H1 (cell line): ENCODE results near the gene POLG. TPM values are rescaled to one million over a fixed set of nuclear protein-coding genes. Genes with fewer than 3 reads are reported as not detected.

Source experiments
- CTCF ChIA-PET: fragments of 300-600 bp; sonication (Branson Sonifier 250); formaldehyde crosslinking; loops from one replicate; lab custom pipeline; 2021; ENCODE audit not compliant: partially characterized antibody; lab: Charles Lee
- POLR2A ChIA-PET: fragments of 300-600 bp; sonication (Branson Sonifier 250); formaldehyde crosslinking; loops from one replicate; lab custom pipeline; 2021; ENCODE audit warnings: inconsistent platforms; ENCODE audit not compliant: partially characterized antibody; lab: Charles Lee
- DNase-seq, 2 experiments: peaks; one replicate each; pipeline versions ENCODE4 v3.0.0 to v3.0.0-alpha.2; 2010 to 2022; ENCODE audit warnings: low spot score in 2 of 2, low read depth in 1 of 2, mixed read lengths in 1 of 2
- FAIRE-seq: peaks from 2 replicates; lab custom pipeline; 2011; peaks lifted over from hg19 to GRCh38; lab: Jason Lieb, UNC
- H2AFZ ChIP-seq: 2 replicates; pipeline ENCODE4 v1.8.1; 2012; ENCODE audit warnings: low read length, inconsistent platforms
- H2AK5ac ChIP-seq: 2 replicates; pipeline ENCODE4 v1.6.1; 2013; ENCODE audit warnings: low read depth, low read length
- H2BK120ac ChIP-seq: replicated peaks from 2 replicates; pipeline ENCODE3; 2013; ENCODE audit warnings: low read depth, low read length, inconsistent platforms
- H2BK12ac ChIP-seq: 2 replicates; pipeline ENCODE4 v1.6.1; 2013; ENCODE audit warnings: low read depth, low read length
- H2BK15ac ChIP-seq: 2 replicates; pipeline ENCODE4 v1.6.1; 2013; ENCODE audit warnings: low read length
- H2BK20ac ChIP-seq: 2 replicates; pipeline ENCODE4 v1.6.1; 2013; ENCODE audit warnings: low read length
- H2BK5ac ChIP-seq: 2 replicates; pipeline ENCODE4 v1.6.1; 2013; ENCODE audit warnings: low read depth, low read length
- H3K14ac ChIP-seq: 2 replicates; pipeline ENCODE4 v1.6.1; 2013; ENCODE audit warnings: inconsistent platforms; ENCODE audit not compliant: insufficient read length
- H3K18ac ChIP-seq: 2 replicates; pipeline ENCODE4 v1.6.1; 2013; ENCODE audit warnings: low read length; ENCODE audit errors: extremely low read depth
- H3K23ac ChIP-seq: 2 replicates; pipeline ENCODE4 v1.6.1; 2013; ENCODE audit warnings: inconsistent platforms; ENCODE audit not compliant: insufficient read length
- H3K23me2 ChIP-seq: 2 replicates; pipeline ENCODE4 v1.6.1; 2013; ENCODE audit warnings: low read depth, low read length
- H3K27ac ChIP-seq: 2 replicates; pipeline ENCODE4 v1.6.1; 2011; ENCODE audit warnings: low read depth, low read length, inconsistent platforms
- H3K27me3 ChIP-seq, 4 experiments: replicated peaks in 1 of 4; 1 replicate in 1 of 4; 2 replicates in 3 of 4; pipeline versions ENCODE4 v1.6.1 to v1.8.1; 2011 to 2013; ENCODE audit warnings: low read length in 3 of 4, mild to moderate bottlenecking in 3 of 4, inconsistent platforms in 2 of 4, mixed read lengths in 2 of 4, moderate library complexity in 1 of 4; ENCODE audit not compliant: control insufficient read depth in 3 of 4, insufficient read depth in 3 of 4; ENCODE audit errors: extremely low read depth in 1 of 4
- H3K36me3 ChIP-seq, 4 experiments: 2 replicates each; pipeline versions ENCODE4 v1.6.1 to v1.8.1; 2011 to 2013; ENCODE audit warnings: mild to moderate bottlenecking in 4 of 4, low read length in 3 of 4, moderate library complexity in 2 of 4, control low read depth in 1 of 4, inconsistent platforms in 1 of 4; ENCODE audit not compliant: insufficient read depth in 4 of 4, control insufficient read depth in 2 of 4
- H3K4ac ChIP-seq: replicated peaks from 2 replicates; pipeline ENCODE3; 2013; ENCODE audit warnings: low read length, low read depth, mixed read lengths, inconsistent platforms; ENCODE audit not compliant: insufficient read length
- H3K4me1 ChIP-seq, 4 experiments: replicated peaks in 1 of 4; 1 replicate in 1 of 4; 2 replicates in 3 of 4; pipeline versions ENCODE4 v1.6.1 to v1.8.1; 2011 to 2013; ENCODE audit warnings: low read length in 3 of 4, inconsistent platforms in 2 of 4, mixed read lengths in 1 of 4; ENCODE audit not compliant: insufficient read depth in 4 of 4, control insufficient read depth in 3 of 4
- H3K4me2 ChIP-seq, 2 experiments: 2 replicates each; pipeline versions ENCODE4 v1.6.1 to v1.8.1; 2011 to 2013; ENCODE audit warnings: low read depth in 2 of 2, low read length in 2 of 2, control low read depth in 1 of 2, inconsistent platforms in 1 of 2, mild to moderate bottlenecking in 1 of 2; ENCODE audit not compliant: insufficient read depth in 1 of 2
- H3K4me3 ChIP-seq, 4 experiments: fragments of 200-600, 300-600 bp in 1 of 4; sonication (generic), shearing (Covaris generic), sonication (Bioruptor Twin) in 1 of 4; 2 replicates each; pipeline versions ENCODE4 v1.5.1 to v1.8.1; 2011 to 2016; ENCODE audit warnings: low read length in 4 of 4, low read depth in 3 of 4, control low read depth in 2 of 4, inconsistent platforms in 2 of 4, mild to moderate bottlenecking in 2 of 4, mixed read lengths in 1 of 4, moderate library complexity in 1 of 4; ENCODE audit not compliant: insufficient read depth in 2 of 4; ENCODE audit errors: extremely low read depth in 1 of 4
- H3K56ac ChIP-seq: replicated peaks from 2 replicates; pipeline ENCODE3; 2013; ENCODE audit warnings: low read depth, mild to moderate bottlenecking, mixed read lengths, low read length, inconsistent platforms; ENCODE audit not compliant: insufficient read length
- H3K79me1 ChIP-seq: 2 replicates; pipeline ENCODE4 v1.6.1; 2013; ENCODE audit warnings: low read depth, low read length, control low read depth
- H3K79me2 ChIP-seq, 2 experiments: 2 replicates each; pipeline versions ENCODE4 v1.6.1 to v1.8.1; 2012 to 2013; ENCODE audit warnings: low read length in 2 of 2, mild to moderate bottlenecking in 2 of 2, inconsistent platforms in 1 of 2; ENCODE audit not compliant: insufficient read depth in 2 of 2, control insufficient read depth in 1 of 2
- H3K9ac ChIP-seq, 4 experiments: replicated peaks in 1 of 4; 1 replicate in 1 of 4; 2 replicates in 3 of 4; pipeline versions ENCODE4 v1.6.1 to v1.8.1; 2011 to 2013; ENCODE audit warnings: low read depth in 3 of 4, low read length in 3 of 4, control low read depth in 2 of 4, mild to moderate bottlenecking in 2 of 4, moderate library complexity in 2 of 4, inconsistent platforms in 1 of 4; ENCODE audit errors: extremely low read depth in 1 of 4
- H3K9me3 ChIP-seq, 2 experiments: 2 replicates each; pipeline versions ENCODE4 v1.6.1 to v1.8.1; 2012 to 2013; ENCODE audit warnings: mild to moderate bottlenecking in 2 of 2, moderate library complexity in 2 of 2, control low read depth in 1 of 2, inconsistent platforms in 1 of 2, low read depth in 1 of 2, low read length in 1 of 2, mixed read lengths in 1 of 2; ENCODE audit not compliant: insufficient read depth in 2 of 2
- H4K20me1 ChIP-seq, 2 experiments: replicated peaks in 1 of 2; 2 replicates each; pipeline versions ENCODE3 to v1.8.1; 2011 to 2013; ENCODE audit warnings: inconsistent platforms in 2 of 2, low read length in 2 of 2, mild to moderate bottlenecking in 1 of 2; ENCODE audit not compliant: insufficient read depth in 2 of 2, control insufficient read depth in 1 of 2
- H4K5ac ChIP-seq: 2 replicates; pipeline ENCODE4 v1.6.1; 2013; ENCODE audit warnings: low read length, low read depth, mixed read lengths, inconsistent platforms; ENCODE audit not compliant: insufficient read length
- H4K8ac ChIP-seq: 2 replicates; pipeline ENCODE4 v1.8.0; 2013; ENCODE audit warnings: mild to moderate bottlenecking, moderate library complexity, low read length, inconsistent platforms; ENCODE audit not compliant: insufficient read depth; ENCODE audit errors: extremely low read depth
- H4K91ac ChIP-seq: replicated peaks from 2 replicates; pipeline ENCODE3; 2013; ENCODE audit warnings: low read length, mixed read lengths, inconsistent platforms; ENCODE audit not compliant: insufficient read length
- EP300 ChIP-seq, 2 experiments: IDR thresholded peaks; 1 replicate in 1 of 2; 2 replicates in 1 of 2; pipeline ENCODE4 v1.6.1; 2011 to 2012; ENCODE audit warnings: low read depth in 2 of 2, low read length in 2 of 2, mild to moderate bottlenecking in 2 of 2, borderline replicate concordance in 1 of 2, inconsistent platforms in 1 of 2, moderate library complexity in 1 of 2
- EZH2 ChIP-seq: fragments of 200-600 bp; sonication (generic); IDR thresholded peaks from 2 replicates; pipeline ENCODE4 v1.7.1; 2012; ENCODE audit warnings: low read depth, mild to moderate bottlenecking, moderate library complexity, low read length, inconsistent platforms; ENCODE audit not compliant: severe bottlenecking
- WGBS, 2 experiments: shearing (Covaris generic) in 1 of 2; methylation state at CpG; one replicate each; pipeline versions ENCODE4 v1.1.6 to v1.1.7; 2013 to 2015; ENCODE audit warnings: low lambda C conversion rate in 2 of 2, mixed read lengths in 2 of 2, inconsistent platforms in 1 of 2, low coverage in 1 of 2, missing lambda C conversion rate in 1 of 2; ENCODE audit not compliant: insufficient replicate concordance in 2 of 2, insufficient coverage in 1 of 2, insufficient read length in 1 of 2; ENCODE audit errors: extremely low coverage in 1 of 2, missing lambda C conversion rate in 1 of 2; 5-methylcytosine and 5-hydroxymethylcytosine counted together
- polyA plus RNA-seq, 7 experiments: library from polyadenylated mRNA; depleted of rRNA in 3 of 7; stranded (reverse) in 5 of 7; unstranded in 2 of 7; fragments of >200 nt in 5 of 7; fragments of 200-250 nt in 2 of 7; gene quantifications; 1 replicate in 5 of 7; 2 replicates in 1 of 7; 4 replicates in 1 of 7; pipeline versions ENCODE4 v1.2.1 to v1.2.3, GENCODE V29; 2011 to 2013; ENCODE audit warnings: missing spikeins in 2 of 7, mixed read lengths in 2 of 7
- total RNA-seq: library from RNA; stranded (reverse); fragmentation: NEBNext Ultra II Directional; extraction: Animal tissue kit (Norgen Biotek cat#: 25700); gene quantifications from 2 replicates; pipeline ENCODE4 v1.2.1, GENCODE V29; 2021

POLG gene
- total and polyA plus RNA-seq, 2 of the 8 experiments (the other 6 are each of a cell fraction or from before 2014, with no cell fraction given): 14.8 to 52.3 TPM

DNA sequence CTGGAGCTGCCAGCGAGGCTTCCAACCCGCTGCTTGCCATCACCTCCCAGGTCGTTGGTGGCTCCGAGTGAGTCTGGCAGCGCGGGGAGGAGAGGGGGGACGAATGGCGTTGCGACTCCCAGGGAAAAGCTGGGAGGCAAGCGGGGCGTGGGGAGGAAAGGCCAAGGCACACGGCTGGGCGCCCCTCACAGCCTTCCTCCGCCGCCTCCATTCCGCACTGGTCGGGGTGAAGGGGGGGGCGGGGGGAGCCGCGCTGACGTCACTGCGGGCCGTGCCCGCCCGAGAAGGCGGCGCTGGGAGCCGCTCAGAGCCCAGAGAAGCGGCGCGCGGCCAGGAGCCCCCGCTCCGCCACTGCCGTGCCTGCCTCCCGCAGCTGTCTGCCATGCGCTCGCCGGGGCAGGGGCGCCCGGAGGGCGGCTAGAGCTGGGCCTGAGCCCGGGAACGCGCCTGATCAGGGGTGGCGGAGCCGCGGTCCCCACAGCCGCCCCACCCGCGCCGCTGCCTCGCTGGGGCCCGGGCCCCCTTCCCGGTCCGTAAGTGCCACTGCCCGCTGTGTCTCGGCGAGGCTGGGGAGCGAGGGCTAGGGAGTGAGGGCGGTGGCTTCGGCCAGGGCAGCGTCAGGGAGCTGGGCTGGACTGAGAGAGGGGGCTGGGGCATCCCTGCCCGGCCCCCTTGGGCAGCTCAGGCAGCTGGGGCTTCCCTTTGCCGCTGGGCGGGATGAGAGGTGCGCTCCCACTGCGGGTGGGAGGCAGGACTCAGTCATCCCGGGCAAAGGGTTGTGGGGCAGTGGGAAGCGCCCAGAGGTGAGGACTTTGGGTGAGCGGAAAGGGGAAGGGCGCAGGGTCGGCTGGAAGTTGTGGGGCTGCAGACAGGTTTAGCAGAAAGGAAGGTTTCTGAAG, 27.8 kb upstream of the POLG start:
- Histone ChIP-seq H3K23me2 (peaks cover 1% of the 10 kb centered on the region; the same call in 1 of the 2 replicates), H2BK12ac (no peak overlapping the region), H3K9me3 (no peaks in the 10 kb centered on the region; a peak in 1 of 4 replicates), H3K4me1 (peaks cover 4 to 30% (median 14%) of the 10 kb centered on the region in 4 experiments), H3K4ac (no peak overlapping the region), H3K4me3 (peak overlapping the region in 1 of 4 experiments; percentile 35; a peak in 2 of 8 replicates), H2AK5ac (no peak overlapping the region), H3K23ac (no peak overlapping the region), H4K5ac (no peak overlapping the region), H3K27me3 (peaks cover 94 to 100% (median 98%) of the 10 kb centered on the region in 4 experiments), H2BK120ac (no peak overlapping the region), H2BK15ac (no peak overlapping the region), H2BK5ac (no peak overlapping the region), H3K79me2 (no peaks in the 10 kb centered on the region), H4K8ac (no peak overlapping the region), H4K20me1 (peaks cover 20 to 41% of the 10 kb centered on the region in 2 experiments), H3K9ac (no peak overlapping the region), H2AFZ (no peak overlapping the region), H3K27ac (no peak overlapping the region), H3K14ac (no peak overlapping the region), H4K91ac (no peak overlapping the region), H2BK20ac (no peak overlapping the region), H3K36me3 (peaks cover 0 to 7% (median 0%) of the 10 kb centered on the region in 4 experiments; a peak in 1 of 8 replicates), H3K56ac (no peak overlapping the region), H3K4me2 (peak overlapping the region; percentile 18 to 54), H3K18ac (no peak overlapping the region), H3K79me1 (no peaks in the 10 kb centered on the region)
- POLR2A ChIA-PET: interaction anchor here (0.9 to 2.0 kb wide), 3 partner anchors 14 to 56 kb away, joined by 3 to 7 read pairs (median 4); no protein-coding TSS in a partner anchor
- no peak for FAIRE-seq
- peak in 1 of 2 experiments; percentile 55 for DNase-seq
- CTCF ChIA-PET: interaction anchor here (0.9 to 18.6 kb wide), 7 partner anchors 9 to 110 kb away, joined by 3 to 412 read pairs (median 125); no protein-coding TSS in a partner anchor
- 7% methylated on average over 50 of the region's 73 CpGs; no CpG with 5 or more reads in 1 of the 2 experiments for WGBS, 2 experiments
- TF ChIP-seq EZH2: peak; percentile 80
- TF ChIP-seq EP300 (IDR thresholded peaks at IDR 0.05; ENCODE audit: borderline replicate concordance in 1 of 2, low read depth in 2 of 2, low read length in 2 of 2): no peak
